ENCODE results near the gene PLEKHH1. TPM values are rescaled to one million over a fixed set of nuclear protein-coding genes. Genes with fewer than 3 reads are reported as not detected.

PLEKHH1 gene
- total and polyA plus RNA-seq, 2 of the 8 experiments (the other 6 are each of a cell fraction or from before 2014, with no cell fraction given): 28.3 to 33.3 TPM

- TF ChIP-seq CHD7 (IDR thresholded peaks at IDR 0.05; ENCODE audit: insufficient replicate concordance, low read length) (no peak), RNF2 (IDR thresholded peaks at IDR 0.05; ENCODE audit: borderline replicate concordance, low read depth, low read length, missing control alignments, poor library complexity, severe bottlenecking) (no peak), RXRA (IDR thresholded peaks at IDR 0.05; ENCODE audit: insufficient read depth, low read depth, low read length) (no peak), POLR2A (IDR thresholded peaks at IDR 0.05; ENCODE audit: control extremely low read depth in 1 of 2, low read depth in 2 of 2, low read length in 2 of 2) (no peak), EGR1 (IDR thresholded peaks at IDR 0.05; ENCODE audit: borderline replicate concordance, low read depth, low read length) (no peak), CEBPB (IDR thresholded peaks at IDR 0.05; ENCODE audit: low read depth, low read length) (no peak), SIRT6 (IDR thresholded peaks at IDR 0.05; ENCODE audit: low read length) (no peak), MAX (IDR thresholded peaks at IDR 0.05) (no peak)
Measured at GRCh38 chr14:67566908-67567307, 33.8 kb downstream of the PLEKHH1 start (continued).
